Stimulated activated CD8-positive, alpha-beta memory T cell treated with anti-CD3 and anti-CD28 coated beads, Interleukin-4, amount 100 ng/mL, for 4 hours (primary cell): ENCODE data around the gene FAM222B.
"Not testable (repeated sequence)": the region's sequence is repeated elsewhere in the genome, so short reads cannot be mapped to it uniquely, and the experiment has no call there.

Experiments
- DNase-seq, 2 donors: peaks; one replicate each; pipeline ENCODE4 v3.0.0-alpha.2; 2020; ENCODE audit warnings: low read depth in 2 of 2, low spot score in 1 of 2

The FAM222B gene

DNA sequence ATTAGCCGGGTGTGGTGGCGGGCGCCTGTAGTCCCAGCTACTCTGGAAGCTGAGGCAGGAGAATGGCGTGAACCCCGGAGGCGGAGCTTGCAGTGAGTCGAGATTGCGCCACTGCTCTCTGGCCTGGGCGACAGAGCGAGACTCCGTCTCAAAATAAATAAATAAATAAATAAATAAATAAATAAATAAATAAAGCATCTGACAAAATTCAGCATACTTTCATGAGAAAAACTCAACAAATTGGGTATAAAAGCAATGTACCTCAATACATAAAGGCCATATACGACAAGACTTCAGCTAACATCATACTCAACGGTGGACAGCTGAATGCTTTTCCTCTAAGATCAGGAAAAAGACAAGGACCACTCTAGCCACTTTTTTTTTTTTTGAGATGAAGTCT lies 63.0 kb downstream of the FAM222B start:
- DNase-seq: not testable (repeated sequence)

DNA sequence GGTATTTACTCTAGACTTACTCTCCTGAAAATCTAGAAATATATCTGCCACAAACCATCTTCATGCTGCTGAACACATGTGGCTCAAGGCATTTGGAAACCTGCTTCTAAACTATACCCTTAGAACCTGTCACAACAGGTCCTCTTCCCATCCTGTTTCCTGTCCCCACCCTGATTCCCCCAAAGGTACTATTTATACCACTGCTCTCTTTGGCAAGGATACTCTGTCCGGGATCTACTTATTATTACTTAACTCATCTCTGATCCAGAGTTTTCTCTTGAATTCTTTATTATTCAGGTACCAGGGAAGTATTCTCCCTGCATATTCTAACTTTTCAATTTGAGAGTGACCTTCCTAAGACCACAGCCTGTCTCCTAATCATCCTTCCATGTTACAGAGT lies 65.4 kb downstream of the FAM222B start:
- DNase-seq: no peak

DNA sequence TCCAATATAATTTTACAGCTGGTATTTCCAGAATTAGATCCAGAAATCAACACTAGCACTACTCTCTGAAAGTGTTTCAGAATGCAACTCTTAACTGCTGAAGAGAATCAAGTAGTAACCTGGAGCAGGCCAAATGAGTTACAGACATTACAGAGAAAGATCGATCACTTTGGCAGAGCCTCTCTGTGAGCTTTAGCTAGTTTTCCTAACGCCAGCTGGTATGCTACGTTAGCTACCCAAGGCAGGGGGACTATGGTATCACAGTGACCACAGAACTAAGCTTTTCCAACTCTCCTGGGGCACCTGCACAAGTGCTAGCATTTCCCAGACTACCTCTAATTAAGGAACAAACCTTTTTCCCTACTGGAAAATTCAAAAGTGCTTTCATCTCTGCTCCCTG lies 68.4 kb downstream of the FAM222B start:
- no peak for DNase-seq

DNA sequence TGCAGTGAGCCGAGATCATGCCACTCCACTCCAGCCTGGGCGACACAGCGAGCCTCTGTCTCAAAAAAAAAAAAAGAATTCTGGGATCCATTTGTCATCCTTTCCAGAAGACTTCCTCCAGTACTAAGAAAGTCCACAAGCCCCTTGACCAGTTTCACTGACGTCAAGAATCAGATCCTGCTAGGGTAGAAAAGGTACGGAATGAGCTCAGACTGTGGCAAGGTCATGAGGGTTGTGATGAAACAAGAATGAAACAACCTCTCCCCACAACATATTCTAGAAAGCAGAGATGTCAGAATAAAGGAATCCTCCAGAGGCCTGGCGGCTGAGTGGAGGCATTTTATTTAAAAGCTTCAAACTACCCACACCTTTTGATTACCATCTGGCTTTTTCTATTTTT lies 68.9 kb downstream of the FAM222B start:
- DNase-seq: no peak

DNA sequence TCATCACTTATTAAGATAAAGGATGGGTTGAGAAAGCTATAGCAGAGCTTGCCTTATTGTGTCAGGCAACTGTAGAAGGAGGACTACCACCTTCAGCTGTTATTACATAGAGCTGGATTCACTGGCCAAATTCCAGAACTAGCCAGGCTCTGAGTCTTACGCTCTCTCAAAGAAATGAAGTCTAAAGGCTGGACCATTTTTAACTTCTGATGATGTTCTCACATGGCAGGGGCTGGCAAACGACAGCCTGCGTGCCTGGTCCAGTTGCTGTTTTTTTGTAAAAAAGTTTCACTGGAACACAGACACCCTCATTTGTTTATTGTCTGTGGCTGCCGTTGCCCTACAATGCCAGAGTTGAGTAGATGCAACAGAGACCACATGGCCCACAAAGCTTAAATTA lies 77.6 kb downstream of the FAM222B start:
- no peak for DNase-seq

DNA sequence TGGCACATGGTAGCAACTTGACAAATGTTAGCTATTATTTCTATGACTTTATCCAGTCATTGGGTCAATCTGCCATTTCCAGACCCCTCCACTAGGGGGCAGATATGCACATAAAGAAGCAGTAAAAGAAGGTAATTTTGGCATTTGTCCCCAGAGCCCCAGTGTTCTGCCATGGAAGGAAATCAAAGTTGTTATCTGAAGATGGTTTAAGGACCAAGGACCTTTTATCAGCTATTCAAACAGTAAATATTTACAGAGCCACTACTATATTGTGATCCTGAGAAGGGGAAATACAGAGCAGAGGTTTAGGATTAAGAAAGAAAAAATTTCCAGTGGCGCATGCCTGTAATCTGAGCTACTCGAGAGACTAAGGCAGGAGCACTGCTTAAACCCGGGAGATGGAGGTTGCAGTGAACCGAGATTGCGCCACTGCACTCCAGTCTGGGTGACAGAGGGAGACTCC lies 78.8 kb downstream of the FAM222B start:
- DNase-seq: peak; percentile 55 to 79

DNA sequence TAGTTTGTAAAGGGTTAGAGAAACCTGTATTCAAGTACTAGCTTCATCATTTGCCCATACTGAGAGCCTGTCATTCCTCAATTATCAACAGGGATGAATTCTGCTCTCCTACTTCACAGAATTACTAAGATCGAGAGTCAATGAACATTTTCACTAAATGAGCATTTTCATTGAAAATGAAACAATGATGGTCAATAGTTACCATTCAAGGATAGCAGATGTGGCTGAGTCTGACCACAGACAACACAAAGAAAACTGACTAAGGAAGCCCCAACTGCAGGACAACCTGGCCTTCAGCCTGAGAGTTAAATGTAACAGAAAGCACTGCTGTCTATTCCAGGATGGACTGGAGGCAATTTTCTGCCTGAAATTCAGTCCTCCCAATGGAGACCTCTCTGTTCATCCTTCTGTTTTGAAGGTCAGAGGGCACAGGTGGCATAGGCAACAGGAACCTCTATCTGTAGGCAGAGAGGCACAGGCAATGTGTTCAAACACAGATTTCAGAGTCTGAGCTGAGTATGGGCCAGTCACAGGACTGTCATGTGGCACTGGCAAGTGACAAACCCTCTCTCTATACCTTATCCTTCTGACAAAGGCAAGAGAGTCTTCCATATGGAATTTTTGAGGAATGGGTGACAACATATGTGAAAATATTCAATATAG lies 79.3 kb downstream of the FAM222B start:
- no peak for DNase-seq

DNA sequence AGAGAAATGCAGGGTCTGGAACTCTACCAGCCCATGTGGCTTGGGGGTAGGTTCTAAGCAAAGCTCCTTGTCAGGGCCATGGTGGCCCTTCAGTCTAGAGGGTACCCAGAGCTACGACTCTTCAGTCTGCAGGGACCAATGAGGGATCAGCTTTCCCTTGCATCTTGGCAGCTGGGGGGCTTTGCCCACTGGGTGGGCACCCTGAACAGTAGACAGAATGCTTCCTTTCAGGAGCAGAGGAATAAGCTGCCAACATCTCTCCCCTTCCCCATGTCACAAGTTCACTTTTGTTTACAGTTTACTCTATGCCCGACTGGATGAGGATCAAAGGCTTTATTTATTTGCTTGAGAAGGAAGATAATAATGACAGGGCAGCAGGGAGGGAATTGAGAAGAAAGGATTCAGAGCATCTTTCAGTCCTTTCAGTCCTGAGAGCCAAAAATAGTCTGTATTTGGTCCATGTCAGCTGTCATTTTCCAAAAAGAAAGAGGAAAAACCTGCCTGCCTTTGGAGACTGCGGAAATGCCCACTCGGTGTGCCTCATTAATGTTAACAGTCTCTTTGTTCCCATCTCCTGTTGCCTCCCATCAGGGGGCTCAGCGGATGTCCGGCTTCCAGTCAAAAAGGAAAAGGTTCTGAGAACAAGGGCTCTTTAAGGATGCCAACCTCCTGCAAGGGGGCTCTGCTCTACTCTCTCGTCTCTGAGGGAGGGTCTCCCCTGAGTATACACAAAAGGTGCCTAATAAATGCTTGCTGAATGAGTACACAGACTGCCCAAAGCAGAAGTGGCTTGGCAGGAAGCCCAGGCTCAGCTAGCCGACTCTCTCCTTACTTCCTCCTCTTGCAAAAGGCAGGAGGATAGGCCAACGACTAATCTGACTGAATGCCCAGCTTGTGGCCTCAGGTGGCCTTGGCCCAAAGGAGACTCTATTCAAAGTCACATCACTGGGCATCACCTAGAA lies 81.7 kb downstream of the FAM222B start:
- DNase-seq: no peak

DNA sequence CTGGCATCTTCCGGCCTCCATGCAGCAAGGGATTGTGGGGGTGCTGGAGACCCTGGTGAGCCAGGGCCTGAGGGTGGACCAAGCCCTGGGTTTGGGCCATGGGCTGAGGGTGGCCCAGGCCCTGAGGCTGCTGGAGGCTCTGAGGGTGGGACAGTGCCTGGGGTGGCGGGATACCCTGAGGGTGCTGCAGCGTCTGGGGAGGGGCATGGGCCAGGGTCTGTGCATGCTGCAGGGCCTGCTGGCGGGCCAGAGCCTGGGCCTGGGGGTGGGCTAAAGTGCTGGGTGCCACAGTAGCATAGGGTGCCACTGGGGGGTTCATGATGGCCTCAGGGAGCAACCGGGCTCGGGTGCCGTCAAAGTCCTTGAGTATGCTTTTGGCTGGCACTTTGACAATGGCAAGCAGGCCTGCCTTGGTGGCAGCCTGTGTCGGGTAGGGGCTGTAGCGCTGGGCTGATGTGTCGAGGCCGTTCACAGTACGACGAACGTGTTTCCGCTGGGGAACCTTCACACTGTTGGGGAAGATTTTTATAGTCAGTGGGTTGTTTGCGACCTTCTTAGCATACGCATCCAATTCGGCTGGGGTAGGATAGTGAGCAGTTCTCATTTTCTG lies 83.2 kb downstream of the FAM222B start:
- no peak for DNase-seq

DNA sequence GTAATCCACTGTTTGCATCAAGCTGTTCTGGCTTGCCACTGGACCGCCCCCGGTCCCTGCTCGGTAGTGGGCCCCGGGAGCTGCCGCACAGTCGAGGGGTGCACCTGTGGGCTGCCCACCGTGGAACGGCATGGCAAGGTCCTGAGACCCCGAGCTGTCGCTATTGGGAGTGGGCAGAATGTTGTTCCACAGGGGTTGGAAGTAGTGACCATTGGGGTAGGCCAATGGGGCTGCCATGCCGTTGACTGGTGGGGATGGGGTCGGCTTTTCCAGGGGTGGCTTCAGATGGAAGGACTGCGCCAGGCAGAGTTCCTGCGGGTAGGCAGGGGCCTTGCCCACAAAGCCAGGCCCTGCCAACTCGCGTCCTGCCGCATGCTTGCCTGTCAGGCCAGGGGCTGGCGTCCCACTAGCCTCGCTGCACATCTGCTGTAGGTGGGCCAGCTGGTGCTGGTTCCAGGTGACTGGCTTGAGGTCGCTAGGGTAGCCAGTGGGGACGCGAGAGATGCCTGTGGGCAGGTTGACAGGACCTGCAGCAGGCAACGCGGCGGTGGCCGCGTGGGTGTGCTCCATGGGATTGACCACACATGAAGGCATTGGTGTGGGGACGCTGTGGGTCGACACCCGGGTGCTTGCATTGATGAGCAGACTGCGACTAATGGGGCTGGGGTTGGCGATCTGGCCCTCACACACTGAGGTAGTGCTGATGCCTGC lies 84.0 kb downstream of the FAM222B start:
- DNase-seq: no peak

DNA sequence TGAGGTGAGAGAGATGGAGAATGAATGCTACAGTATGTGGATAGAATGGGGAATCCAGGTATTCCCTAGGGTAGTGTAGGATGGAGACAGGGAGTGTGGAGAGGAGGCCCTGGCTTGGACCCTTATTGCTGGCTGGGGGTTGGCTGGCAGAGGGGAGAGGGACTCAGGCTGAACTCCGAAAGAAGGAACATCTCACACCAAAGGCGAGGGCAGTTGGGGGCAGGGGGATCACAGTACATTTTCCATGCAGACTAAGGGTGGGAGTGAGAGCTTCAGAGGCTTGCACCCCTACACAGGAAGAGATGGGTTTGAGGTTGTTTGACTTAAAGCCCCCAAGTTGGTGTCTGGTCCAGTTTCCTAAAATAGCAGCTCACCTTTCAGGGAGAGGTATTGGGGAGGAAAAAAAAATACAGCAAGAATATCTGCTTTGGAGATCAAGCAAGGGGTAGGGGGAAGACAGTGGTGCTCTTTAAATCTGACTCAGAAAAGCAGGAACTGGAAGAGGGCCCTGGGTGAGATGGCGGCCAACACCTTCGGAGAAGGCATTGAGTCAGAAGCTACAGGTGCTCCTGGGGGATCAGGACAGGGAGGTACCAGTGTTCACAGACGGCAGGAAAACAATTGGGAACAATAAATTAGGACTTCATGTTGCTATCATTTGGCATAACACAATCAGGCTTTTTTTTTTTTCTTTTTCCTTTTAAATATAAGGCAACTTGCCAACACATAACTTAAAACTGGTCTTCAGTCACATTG lies 86.4 kb downstream of the FAM222B start:
- DNase-seq: no peak

DNA sequence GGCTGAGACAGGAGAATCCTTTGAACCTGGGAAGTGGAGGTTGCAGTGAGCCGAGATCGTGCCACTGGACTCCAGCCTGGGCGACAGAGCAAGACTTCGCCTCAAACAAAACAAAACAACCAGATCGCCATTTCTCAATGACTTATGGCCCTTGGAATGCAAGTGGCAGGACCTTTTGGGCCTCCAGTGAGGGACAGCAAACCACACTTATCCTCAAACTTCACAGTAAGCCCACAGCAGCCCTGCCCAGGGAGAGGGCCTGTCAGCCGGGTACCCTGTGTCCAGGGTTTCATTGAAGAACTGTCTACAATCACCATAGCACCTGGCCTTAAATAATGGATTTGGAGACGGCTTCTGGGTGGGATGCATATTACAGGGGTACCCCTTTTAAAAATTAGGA lies 87.1 kb downstream of the FAM222B start:
- DNase-seq: no peak

DNA sequence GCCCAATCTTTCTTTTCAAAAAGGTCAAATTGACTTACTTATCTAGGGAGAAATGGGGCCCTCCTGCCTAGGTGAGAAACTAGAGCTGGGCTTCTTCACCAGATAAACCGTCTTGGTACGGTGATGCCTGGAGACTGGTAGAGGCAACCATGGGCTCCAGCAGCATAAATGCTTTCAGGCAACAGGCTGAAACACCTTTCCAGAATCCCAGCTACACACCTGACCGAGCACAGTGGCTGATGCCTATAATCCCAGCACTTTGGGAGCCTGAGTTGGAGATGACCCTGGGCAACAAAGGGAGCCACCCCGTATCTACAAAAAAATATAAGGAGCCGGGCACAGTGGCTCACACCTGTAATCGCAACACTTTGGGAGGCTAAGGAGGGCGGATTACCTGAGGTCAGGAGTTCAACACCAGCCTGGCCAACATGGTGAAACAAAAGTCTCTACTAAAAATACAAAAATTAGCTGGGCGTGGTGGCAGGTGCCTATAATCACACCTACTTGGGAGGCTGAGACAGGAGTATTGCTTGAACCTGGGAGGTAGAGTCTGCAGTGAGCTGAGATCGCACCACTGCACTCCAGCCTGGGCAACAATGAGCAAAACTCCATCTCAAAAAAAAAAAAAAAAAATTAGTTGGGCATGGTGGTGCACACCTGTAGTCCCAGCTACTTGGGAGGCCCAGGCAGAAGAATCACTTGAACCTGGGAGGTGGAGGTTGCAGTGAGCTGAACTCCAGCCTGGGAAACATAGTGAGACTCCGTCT lies 90.8 kb downstream of the FAM222B start:
- DNase-seq: no peak

DNA sequence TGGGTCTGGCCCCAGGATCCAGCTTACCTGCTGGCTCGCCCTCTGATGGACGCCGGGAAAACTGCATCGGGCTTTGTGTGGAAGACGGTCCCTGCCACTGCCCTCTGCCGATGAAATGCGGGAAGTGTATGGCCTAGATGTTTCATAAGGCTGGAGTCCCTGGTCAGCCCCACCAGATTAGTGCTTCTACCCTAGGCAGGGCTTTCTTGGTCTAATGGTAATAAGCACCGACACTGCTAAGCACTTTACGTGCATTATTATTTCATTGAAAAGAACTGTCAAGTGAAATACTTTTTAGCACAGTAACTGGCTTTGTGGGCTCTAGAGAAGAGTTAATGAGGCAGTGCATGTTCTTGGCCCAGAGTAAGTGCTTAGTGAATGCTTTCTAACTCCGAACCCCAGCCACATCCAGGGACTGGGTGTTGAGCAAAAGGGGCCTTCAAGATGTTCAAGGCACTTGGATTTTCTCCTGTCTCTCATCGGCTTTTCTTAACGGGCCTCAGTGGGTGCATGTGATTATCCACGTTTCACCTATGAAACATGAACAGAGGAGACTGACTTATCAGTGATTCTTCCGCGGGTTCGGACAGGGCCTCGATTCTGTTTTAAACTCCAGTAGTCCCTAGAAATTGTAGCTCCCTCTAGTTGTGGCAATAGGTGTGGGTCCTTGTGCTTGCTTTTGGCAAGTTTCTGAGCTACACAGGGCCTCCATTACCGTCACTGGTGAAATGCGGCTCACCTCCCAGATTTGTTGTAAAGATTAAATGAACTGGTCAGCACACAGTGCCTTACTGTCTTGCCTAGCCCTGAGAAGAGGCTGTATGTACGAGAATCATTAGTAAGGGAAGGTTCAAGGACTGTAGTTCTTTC lies 92.2 kb downstream of the FAM222B start:
- DNase-seq: peak; percentile 66 to 71

DNA sequence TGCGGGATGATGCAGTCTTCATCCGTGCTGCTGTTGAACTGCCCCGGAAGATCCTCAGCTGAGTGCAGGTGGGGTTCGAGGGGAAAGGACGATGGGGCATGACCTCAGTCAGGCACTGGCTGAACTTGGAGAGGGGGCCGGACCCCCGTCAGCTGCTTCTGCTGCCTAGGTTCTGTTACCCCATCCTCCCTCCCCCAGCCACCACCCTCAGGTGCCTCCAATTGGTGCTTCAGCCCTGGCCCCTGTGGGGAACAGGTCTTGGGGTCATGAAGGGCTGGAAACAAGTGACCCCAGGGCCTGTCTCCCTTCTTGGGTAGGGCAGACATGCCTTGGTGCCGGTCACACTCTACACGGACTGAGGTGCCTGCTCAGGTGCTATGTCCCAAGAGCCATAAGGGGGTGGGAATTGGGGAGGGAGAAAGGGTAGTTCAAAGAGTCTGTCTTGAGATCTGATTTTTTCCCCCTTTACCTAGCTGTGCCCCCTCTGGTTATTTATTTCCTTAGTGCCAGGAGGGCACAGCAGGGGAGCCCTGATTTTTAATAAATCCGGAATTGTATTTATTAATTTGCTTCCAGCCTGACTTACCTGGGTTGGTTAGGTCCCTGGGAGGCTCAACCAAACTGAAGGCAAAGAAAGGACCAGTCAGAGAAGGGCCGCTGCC lies 92.9 kb downstream of the FAM222B start:
- DNase-seq: no peak

DNA sequence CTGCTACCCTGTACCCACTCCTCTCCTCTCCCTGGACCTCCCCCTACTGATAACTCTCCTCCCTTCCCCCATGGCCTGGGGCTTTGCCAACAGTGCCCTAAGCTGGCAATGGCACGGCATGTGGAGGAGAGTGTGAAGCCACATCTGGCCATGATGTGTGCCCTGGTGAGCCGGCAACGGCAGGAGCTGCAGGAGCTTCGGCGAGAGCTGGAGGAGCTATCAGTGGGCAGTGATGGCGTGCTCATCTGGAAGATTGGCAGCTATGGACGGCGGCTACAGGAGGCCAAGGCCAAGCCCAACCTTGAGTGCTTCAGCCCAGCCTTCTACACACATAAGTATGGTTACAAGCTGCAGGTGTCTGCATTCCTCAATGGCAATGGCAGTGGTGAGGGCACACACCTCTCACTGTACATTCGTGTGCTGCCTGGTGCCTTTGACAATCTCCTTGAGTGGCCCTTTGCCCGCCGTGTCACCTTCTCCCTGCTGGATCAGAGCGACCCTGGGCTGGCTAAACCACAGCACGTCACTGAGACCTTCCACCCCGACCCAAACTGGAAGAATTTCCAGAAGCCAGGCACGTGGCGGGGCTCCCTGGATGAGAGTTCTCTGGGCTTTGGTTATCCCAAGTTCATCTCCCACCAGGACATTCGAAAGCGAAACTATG lies 93.6 kb downstream of the FAM222B start:
- DNase-seq: no peak

DNA sequence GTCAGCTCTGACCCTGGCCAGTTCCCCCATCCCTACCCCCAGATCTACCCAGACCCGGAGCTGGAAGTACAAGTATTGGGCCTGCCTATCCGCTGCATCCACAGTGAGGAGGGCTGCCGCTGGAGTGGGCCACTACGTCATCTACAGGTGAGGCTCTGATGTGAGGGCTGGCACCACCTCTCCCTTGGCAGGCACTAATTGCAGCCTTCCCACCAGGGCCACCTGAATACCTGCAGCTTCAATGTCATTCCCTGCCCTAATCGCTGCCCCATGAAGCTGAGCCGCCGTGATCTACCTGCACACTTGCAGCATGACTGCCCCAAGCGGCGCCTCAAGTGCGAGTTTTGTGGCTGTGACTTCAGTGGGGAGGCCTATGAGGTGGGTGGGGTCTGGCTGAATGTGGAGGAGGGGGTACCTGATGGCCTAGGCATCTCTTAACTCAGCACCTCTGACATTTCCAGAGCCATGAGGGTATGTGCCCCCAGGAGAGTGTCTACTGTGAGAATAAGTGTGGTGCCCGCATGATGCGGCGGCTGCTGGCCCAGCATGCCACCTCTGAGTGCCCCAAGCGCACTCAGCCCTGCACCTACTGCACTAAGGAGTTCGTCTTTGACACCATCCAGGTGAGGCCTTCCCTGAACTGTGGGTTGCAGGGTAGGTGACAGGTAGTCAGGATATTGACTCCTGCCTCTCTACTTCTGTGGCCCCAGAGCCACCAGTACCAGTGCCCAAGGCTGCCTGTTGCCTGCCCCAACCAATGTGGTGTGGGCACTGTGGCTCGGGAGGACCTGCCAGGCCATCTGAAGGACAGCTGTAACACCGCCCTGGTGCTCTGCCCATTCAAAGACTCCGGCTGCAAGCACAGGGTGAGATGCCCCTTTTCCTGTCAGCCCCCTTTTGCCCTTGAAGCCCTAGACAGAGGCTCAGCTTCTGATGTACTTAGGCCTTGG lies 94.5 kb downstream of the FAM222B start:
- no peak for DNase-seq
